T follicular helper cell (primary cell): ENCODE results near the gene CEACAM7.

Experiments
- DNase-seq: peaks from one replicate; pipeline ENCODE4 v3.0.0-alpha.2; 2020; ENCODE audit warnings: low read depth

The CEACAM7 gene

GRCh38 chr19:41700381-41701195 is 12.5 kb upstream of the CEACAM7 start:
- no peak for DNase-seq

- no peak for DNase-seq
These were observed 11.9 kb upstream of the CEACAM7 start for GRCh38 chr19:41699968-41700323.

GRCh38 chr19:41699231-41699967 is 11.3 kb upstream of the CEACAM7 start:
- no peak for DNase-seq

- DNase-seq: no peak
These were observed 10.7 kb upstream of the CEACAM7 start for GRCh38 chr19:41698746-41699230.

- no peak for DNase-seq
These were observed 9.3 kb upstream of the CEACAM7 start for GRCh38 chr19:41697198-41697855.

- no peak for DNase-seq
These were observed 8.5 kb upstream of the CEACAM7 start for GRCh38 chr19:41696402-41697197.

- no peak for DNase-seq
These were observed 7.7 kb upstream of the CEACAM7 start for GRCh38 chr19:41695745-41696144.

- no peak for DNase-seq
These were observed 7.0 kb upstream of the CEACAM7 start for GRCh38 chr19:41694831-41695635.

- no peak for DNase-seq
These were observed 6.1 kb upstream of the CEACAM7 start for GRCh38 chr19:41694196-41694595.

- DNase-seq: peak; percentile 7
These were observed 3.3 kb upstream of the CEACAM7 start for GRCh38 chr19:41691268-41691970.

- no peak for DNase-seq
These were observed 2.7 kb upstream of the CEACAM7 start for GRCh38 chr19:41690801-41691065.

GRCh38 chr19:41689993-41690800 is 2.1 kb upstream of the CEACAM7 start:
- no peak for DNase-seq

- no peak for DNase-seq
These were observed 617 bp upstream of the CEACAM7 start for GRCh38 chr19:41688687-41689086.

GRCh38 chr19:41687419-41687818 is 651 bp downstream of the CEACAM7 start:
- no peak for DNase-seq

- DNase-seq: no peak
These were observed 5.6 kb downstream of the CEACAM7 start for GRCh38 chr19:41682437-41682836.

- DNase-seq: no peak
These were observed 16.6 kb downstream of the CEACAM7 start for GRCh38 chr19:41671486-41671885.

- no peak for DNase-seq
These were observed 17.3 kb downstream of the CEACAM7 start for GRCh38 chr19:41670755-41671154.

- no peak for DNase-seq
These were observed 19.8 kb downstream of the CEACAM7 start for GRCh38 chr19:41668315-41668714.

- DNase-seq: no peak
These were observed 22.0 kb downstream of the CEACAM7 start for GRCh38 chr19:41666075-41666474.

GRCh38 chr19:41657157-41657556 is 30.9 kb downstream of the CEACAM7 start:
- DNase-seq: no peak
